ENCODE measurements around the gene VANGL1. TPM values are rescaled to one million over a fixed set of nuclear protein-coding genes. Genes with fewer than 3 reads are reported as not detected.

Gene VANGL1
- total RNA-seq, 1 experiment from 2014 or later = 13.6 TPM

GRCh38 chr1:115658646-115659045 is 16.9 kb downstream of the VANGL1 start:
- H3K4me1 ChIP-seq (ENCODE audit: insufficient read depth, low read length) = peaks cover 13% of the 10 kb centered on the region; the same call in 1 of the 2 replicates
- no peak for TF ChIP-seq CTCF (conservative IDR thresholded peaks at IDR 0.05)
- H3K56ac ChIP-seq (ENCODE audit: insufficient read length, low read depth, low read length) = no peak overlapping the region
- Mint-ChIP-seq H3K27me3 (ENCODE audit: low read depth) (no peaks in the 10 kb centered on the region), H3K4me1 (peaks cover 33 to 42% of the 10 kb centered on the region in 2 experiments), H3K9me3 (no peaks in the 10 kb centered on the region), H3K27ac (peak overlapping the region in 1 of 3 experiments; percentile 68; a peak in 2 of 7 replicates), H3K36me3 (ENCODE audit: insufficient read depth in 1 of 3, low read depth in 3 of 3) (peaks cover 5 to 38% (median 12%) of the 10 kb centered on the region in 3 experiments), H3K4me3 (no peak overlapping the region)
- WGBS (ENCODE audit: extremely low coverage, insufficient read length, low lambda C conversion rate) = no CpG with 5 or more reads among the region's 1 CpG
- H3K27me3 ChIP-seq (ENCODE audit: insufficient read depth, low read length) = no peaks in the 10 kb centered on the region
- H4K8ac ChIP-seq (replicated peaks; ENCODE audit: insufficient read length, low read depth, low read length) = no peak overlapping the region
- H2BK20ac ChIP-seq (ENCODE audit: low read depth, low read length, poor library complexity, severe bottlenecking) = no peak overlapping the region
- no peaks in the 10 kb centered on the region for H4K20me1 ChIP-seq (ENCODE audit: control insufficient read depth, insufficient read depth, insufficient read length)
- no peak overlapping the region for H2BK12ac ChIP-seq (ENCODE audit: insufficient read length, low read depth, low read length)
- H3K9ac ChIP-seq (ENCODE audit: extremely low read depth, insufficient read length, low read length) = no peak overlapping the region
- H2AK5ac ChIP-seq (ENCODE audit: insufficient read length, low read length) = no peak overlapping the region
- H2BK5ac ChIP-seq (ENCODE audit: insufficient read length, low read length) = no peak overlapping the region
- H4K5ac ChIP-seq (ENCODE audit: insufficient read length, low read depth, low read length) = no peak overlapping the region
- H2BK120ac ChIP-seq (ENCODE audit: low read depth, low read length, poor library complexity, severe bottlenecking) = no peak overlapping the region
- H3T11ph ChIP-seq (ENCODE audit: low read length) = no peak overlapping the region
- no peak overlapping the region for H3K4me2 ChIP-seq (ENCODE audit: insufficient read depth, insufficient read length, low read length)
- no peak for DNase-seq
- no peak overlapping the region for H3K4ac ChIP-seq (ENCODE audit: low read depth, low read length)
- H3K23ac ChIP-seq (ENCODE audit: insufficient read length, low read depth, low read length) = no peak overlapping the region
- no peaks in the 10 kb centered on the region for H3K9me3 ChIP-seq (ENCODE audit: control insufficient read depth, low read depth, low read length)
- H3K27ac ChIP-seq (ENCODE audit: insufficient read length, low read depth, low read length) = no peak overlapping the region
- no peaks in the 10 kb centered on the region for H3K23me2 ChIP-seq (ENCODE audit: insufficient read length, low read depth, low read length, poor library complexity, severe bottlenecking)
- no peak overlapping the region for H2AFZ ChIP-seq (ENCODE audit: low read length)
- no peak overlapping the region for H4K91ac ChIP-seq (ENCODE audit: insufficient read length, low read depth, low read length)
- H3K14ac ChIP-seq (ENCODE audit: insufficient read depth, low read length) = no peak overlapping the region
- 0 out of 2 replicates have a peak, but pooled peaks cover 3% of the 10 kb centered on the region for H3K79me2 ChIP-seq (ENCODE audit: insufficient read depth, low read length)
- H3K18ac ChIP-seq (ENCODE audit: insufficient read length, low read depth, low read length) = no peak overlapping the region
- H3K79me1 ChIP-seq (ENCODE audit: insufficient read depth, low read depth, low read length, poor library complexity, severe bottlenecking) = no peaks in the 10 kb centered on the region
- no peak overlapping the region for H2BK15ac ChIP-seq (ENCODE audit: low read depth, low read length)

All from H9 (cell line).